ENCODE results near the gene MMD.

Gene MMD

DNA sequence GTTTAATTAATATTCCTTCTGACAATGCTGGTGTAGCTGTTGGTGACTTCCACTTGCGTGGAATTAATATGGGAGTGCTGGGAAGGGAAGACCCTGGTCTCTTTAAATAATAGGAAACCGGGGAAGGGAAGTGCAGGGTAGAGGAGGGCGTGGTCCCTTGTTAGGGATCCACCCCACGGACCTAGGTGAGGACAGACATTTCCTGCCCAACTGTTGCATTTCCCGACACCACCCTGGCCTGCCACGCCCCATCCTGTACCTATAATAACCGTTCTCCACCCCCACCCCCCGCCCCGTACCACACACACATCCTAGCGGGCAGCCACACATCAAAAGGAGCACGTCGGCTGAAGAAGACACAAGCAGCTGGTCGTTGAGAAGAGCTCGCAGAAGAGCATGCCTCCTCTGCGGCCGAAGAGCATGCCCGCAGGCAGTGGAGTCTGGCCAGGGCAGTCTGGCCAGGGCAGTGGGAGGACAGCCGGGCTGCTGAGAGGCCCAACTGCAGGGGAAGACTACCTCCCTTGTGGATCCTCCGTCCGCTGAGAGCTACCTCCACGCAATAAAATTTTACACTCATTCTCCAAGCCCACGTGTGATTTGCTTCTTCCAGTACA lies 36.8 kb upstream of the MMD start:
- TF ChIP-seq, protein P1, sequence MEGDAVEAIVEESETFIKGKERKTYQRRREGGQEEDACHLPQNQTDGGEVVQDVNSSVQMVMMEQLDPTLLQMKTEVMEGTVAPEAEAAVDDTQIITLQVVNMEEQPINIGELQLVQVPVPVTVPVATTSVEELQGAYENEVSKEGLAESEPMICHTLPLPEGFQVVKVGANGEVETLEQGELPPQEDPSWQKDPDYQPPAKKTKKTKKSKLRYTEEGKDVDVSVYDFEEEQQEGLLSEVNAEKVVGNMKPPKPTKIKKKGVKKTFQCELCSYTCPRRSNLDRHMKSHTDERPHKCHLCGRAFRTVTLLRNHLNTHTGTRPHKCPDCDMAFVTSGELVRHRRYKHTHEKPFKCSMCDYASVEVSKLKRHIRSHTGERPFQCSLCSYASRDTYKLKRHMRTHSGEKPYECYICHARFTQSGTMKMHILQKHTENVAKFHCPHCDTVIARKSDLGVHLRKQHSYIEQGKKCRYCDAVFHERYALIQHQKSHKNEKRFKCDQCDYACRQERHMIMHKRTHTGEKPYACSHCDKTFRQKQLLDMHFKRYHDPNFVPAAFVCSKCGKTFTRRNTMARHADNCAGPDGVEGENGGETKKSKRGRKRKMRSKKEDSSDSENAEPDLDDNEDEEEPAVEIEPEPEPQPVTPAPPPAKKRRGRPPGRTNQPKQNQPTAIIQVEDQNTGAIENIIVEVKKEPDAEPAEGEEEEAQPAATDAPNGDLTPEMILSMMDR (IDR thresholded peaks at IDR 0.05; ENCODE audit: low read depth, low read length, missing control alignments): no peak
- no peak overlapping the region for H3K4me3 ChIP-seq (ENCODE audit: low read depth, low read length)
- no peak for DNase-seq (ENCODE audit: low read depth)

DNA sequence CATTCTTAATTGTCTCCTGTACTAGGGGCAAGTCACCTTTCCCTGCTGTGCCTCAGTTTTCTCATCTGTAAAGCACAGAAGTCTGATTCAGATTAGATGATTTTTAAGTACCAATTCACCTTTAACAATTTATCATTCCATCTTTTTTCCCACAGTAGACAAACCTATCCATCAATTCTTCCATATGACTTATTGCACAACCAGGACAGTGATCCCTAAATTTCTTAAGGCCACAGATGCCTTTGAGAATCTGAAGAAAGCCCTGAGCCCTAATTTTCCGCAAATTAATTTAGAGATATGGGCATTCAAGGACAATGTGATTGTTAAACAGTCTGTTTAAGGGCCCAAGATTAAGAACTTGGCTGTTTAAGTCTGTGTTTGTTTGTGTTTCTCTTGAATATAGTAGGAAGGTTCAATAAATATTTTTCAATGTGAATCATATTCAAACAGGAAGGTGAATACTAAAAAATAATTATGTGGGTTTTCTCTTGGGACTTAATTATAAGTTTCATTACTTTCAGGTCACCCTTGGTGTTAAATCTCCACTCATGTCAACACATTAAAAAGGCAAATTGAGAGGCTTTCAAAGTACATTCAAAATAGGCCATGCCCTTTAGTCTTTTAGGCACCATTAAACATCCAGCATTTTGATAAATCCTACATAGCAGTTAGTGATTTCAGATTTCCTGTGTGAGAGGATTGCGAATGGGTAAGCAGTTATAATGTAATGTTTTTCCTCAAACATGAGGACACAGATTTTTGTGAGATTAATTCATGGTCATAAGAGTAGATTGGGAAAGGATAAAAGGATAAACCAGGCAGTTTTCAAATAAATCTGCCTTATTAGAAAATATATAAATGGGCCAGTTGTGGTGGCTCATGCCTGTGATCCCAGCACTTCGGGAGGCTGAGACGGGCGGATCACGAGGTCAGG lies 34.9 kb upstream of the MMD start:
- no peak for DNase-seq (ENCODE audit: low read depth)
- TF ChIP-seq, protein P1 (IDR thresholded peaks at IDR 0.05; ENCODE audit: low read depth, low read length, missing control alignments): no peak
- no peak overlapping the region for H3K4me3 ChIP-seq (ENCODE audit: low read depth, low read length)

DNA sequence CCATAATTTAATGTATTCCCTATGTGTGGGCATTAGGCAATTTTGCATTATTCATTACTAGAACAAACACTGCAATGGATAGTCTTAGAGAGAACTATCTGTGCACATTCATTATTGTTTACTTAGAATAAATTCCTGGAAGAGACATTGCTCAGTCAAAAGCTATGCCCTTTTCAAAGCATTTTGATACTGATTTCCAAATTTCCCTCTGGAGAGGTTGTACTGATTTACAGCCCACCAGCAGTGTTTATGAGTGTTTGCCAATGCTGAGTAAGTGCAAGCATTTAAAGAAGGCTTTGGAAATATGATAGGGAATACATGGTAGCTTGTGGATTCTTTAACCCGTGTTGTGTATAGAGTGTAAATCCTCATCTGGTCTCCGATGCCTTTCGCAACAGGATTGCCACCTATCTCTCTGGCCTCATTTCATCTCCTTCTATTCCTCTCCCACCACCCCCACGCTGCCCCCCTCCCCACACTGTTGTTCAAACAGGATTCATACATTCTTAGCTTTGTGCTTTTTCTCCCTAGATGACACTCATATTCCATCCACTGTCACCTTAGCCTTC lies 33.4 kb upstream of the MMD start:
- no peak overlapping the region for H3K4me3 ChIP-seq (ENCODE audit: low read depth, low read length)
- TF ChIP-seq, protein P1 (IDR thresholded peaks at IDR 0.05; ENCODE audit: low read depth, low read length, missing control alignments): no peak
- DNase-seq (ENCODE audit: low read depth): no peak

DNA sequence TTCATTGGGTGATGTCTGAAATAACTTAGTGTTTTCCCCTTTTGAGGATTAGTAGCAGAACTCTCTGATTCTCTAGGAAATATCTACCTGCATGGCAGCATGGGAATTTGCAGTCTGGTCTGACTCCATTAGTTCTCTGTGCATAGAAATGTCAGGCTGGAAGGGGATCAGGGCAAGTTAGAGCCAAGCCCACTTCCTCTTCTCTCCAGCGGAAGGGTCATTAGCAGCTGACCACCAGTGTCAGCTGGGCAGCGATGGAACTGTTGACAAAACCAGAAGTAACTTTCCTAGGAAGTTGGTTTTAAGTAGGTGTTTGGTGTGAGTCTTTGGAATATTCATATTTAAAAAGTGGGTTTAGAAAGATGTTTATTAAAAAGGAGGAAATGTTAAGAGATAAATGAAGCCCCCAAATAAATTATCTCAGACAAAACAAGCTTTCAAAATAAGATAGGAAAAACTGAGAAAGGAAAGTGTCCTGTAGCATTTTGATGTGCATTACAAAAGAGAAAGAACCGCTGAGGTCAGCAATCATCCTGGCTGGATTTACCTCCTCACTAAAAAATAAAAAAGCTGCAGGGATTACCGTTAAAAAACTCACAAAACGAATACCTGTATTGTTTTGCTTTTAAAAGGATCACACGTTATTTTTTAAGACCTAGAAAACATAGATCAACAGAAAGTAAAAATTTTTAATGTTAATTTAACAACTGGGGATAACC lies 32.4 kb upstream of the MMD start:
- TF ChIP-seq, protein P1 (IDR thresholded peaks at IDR 0.05; ENCODE audit: low read depth, low read length, missing control alignments): no peak
- H3K4me3 ChIP-seq (ENCODE audit: low read depth, low read length): no peak overlapping the region
- no peak for DNase-seq (ENCODE audit: low read depth)

DNA sequence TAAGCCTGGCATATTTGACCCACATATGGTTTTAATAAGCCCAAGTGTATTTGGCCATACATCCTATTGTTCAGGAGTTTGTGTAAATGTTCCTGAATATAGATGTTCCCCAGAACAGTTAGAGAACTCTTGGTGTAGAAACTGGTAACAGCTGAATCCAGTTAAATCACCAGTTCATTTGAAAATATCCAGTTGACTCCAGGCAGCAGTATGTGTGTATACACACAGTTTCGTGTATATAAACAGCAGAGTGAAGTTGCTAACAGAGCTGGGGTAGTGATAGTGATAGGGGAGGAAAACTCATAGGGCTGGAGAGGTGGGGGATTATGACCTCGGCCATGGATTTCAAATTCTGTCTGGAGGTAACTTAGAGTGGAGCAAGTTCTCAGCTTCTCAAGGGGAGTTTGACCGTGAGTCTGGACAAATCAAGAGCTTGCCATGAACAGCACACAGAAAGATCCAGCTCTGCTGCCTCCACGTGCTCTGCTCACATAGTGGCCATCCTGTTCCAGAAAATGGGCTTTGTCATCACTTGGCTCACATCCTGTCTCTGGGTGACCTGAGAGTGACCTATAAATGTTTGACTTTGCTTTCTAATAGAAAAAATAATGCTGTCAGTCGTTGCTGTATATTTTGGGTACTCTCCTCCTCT lies 30.6 kb upstream of the MMD start:
- no peak overlapping the region for H3K4me3 ChIP-seq (ENCODE audit: low read depth, low read length)
- TF ChIP-seq, protein P1 (IDR thresholded peaks at IDR 0.05; ENCODE audit: low read depth, low read length, missing control alignments): no peak
- DNase-seq (ENCODE audit: low read depth): no peak

DNA sequence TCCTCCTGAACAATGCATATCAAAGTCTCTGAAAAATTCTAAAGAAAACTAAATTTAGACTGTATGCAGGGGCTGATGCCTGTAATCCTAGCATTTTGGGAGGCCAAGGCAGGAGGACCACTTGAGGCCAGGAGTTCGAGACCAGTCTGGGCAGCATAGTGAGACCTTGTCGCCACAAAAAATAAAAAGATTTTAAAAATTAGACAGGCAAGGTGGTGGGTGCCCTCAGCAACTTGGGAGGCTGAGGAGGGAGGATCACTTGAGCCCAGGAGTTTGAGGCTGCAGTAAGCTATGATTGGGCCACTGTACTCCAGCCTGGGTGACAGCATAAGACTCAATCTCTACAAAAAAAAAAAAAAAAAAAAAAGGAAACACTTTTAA lies 30.1 kb upstream of the MMD start:
- TF ChIP-seq, protein P1 (IDR thresholded peaks at IDR 0.05; ENCODE audit: low read depth, low read length, missing control alignments): no peak
- no peak overlapping the region for H3K4me3 ChIP-seq (ENCODE audit: low read depth, low read length)
- no peak for DNase-seq (ENCODE audit: low read depth)

Measured in GM12864 (cell line).